Testis (tissue), 2 donors: ENCODE results near the gene TNRC6C.

Experiments
- CTCF ChIP-seq, 3 experiments: fragments of 450-650 bp in 2 of 3; fragments of 200-600 bp in 1 of 3; sonication (generic) in 1 of 3; IDR thresholded peaks; one replicate each; pipeline ENCODE4 v1.5.1; 2016 to 2019; ENCODE audit warnings: antibody characterized with exemption in 3 of 3, mild to moderate bottlenecking in 2 of 3, moderate library complexity in 1 of 3
- POLR2A ChIP-seq: fragments of 450-650 bp; IDR thresholded peaks from one replicate; pipeline ENCODE4 v1.6.1; 2017; ENCODE audit warnings: antibody characterized with exemption, mild to moderate bottlenecking, moderate library complexity

- TF ChIP-seq CTCF (IDR thresholded peaks at IDR 0.05), result no peak
- TF ChIP-seq POLR2A, result no peak
Measured at GRCh38 chr17:78058581-78058980, 100.1 kb downstream of the TNRC6C start.
